Astrocyte (in vitro differentiated cells and primary cell): Measurements from ENCODE around the gene C20orf204. TPM values are rescaled to one million over a fixed set of nuclear protein-coding genes. Genes with fewer than 3 reads are reported as not detected.

ENCODE experiments used
- DNase-seq: peaks from one replicate; pipeline ENCODE4 v3.0.0-alpha.2; 2010; ENCODE audit warnings: low read depth
- FAIRE-seq: peaks from 2 replicates; lab custom pipeline; 2011; peaks lifted over from hg19 to GRCh38; lab: Jason Lieb, UNC
- H2AFZ ChIP-seq: 2 replicates; pipeline ENCODE4 v1.6.0; 2012; ENCODE audit warnings: low read depth, low read length, inconsistent platforms
- H3K27ac ChIP-seq: 2 replicates; pipeline ENCODE4 v1.5.1; 2011; ENCODE audit warnings: low read depth, low read length, inconsistent platforms
- H3K27me3 ChIP-seq: 2 replicates; pipeline ENCODE4 v1.6.0; 2011; ENCODE audit warnings: low read length, inconsistent platforms; ENCODE audit not compliant: insufficient read depth
- H3K36me3 ChIP-seq: 2 replicates; pipeline ENCODE4 v1.5.1; 2011; ENCODE audit warnings: low read length, inconsistent platforms; ENCODE audit not compliant: insufficient read depth
- H3K4me1 ChIP-seq: 2 replicates; pipeline ENCODE4 v1.5.1; 2011; ENCODE audit warnings: low read length, inconsistent platforms; ENCODE audit not compliant: insufficient read depth
- H3K4me2 ChIP-seq: 2 replicates; pipeline ENCODE4 v1.6.0; 2012; ENCODE audit warnings: low read length, inconsistent platforms
- H3K4me3 ChIP-seq: 2 replicates; pipeline ENCODE4 v1.5.1; 2011; ENCODE audit warnings: low read depth, mild to moderate bottlenecking, low read length, inconsistent platforms; ENCODE audit not compliant: insufficient read depth
- H3K79me2 ChIP-seq: 2 replicates; pipeline ENCODE4 v1.6.0; 2012; ENCODE audit warnings: mild to moderate bottlenecking, low read length, inconsistent platforms; ENCODE audit not compliant: insufficient read depth
- H3K9ac ChIP-seq: 2 replicates; pipeline ENCODE4 v1.6.0; 2012; ENCODE audit warnings: mild to moderate bottlenecking, low read length, inconsistent platforms
- H3K9me3 ChIP-seq: 2 replicates; pipeline ENCODE4 v1.5.1; 2012; ENCODE audit warnings: low read depth, mild to moderate bottlenecking, low read length, inconsistent platforms; ENCODE audit not compliant: insufficient read depth
- H4K20me1 ChIP-seq: 2 replicates; pipeline ENCODE4 v1.6.0; 2012; ENCODE audit warnings: low read length, inconsistent platforms; ENCODE audit not compliant: insufficient read depth
- H3K27ac Mint-ChIP-seq: one replicate; pipeline ENCODE4 v1.8.0; 2021; ENCODE audit warnings: mild to moderate bottlenecking, mixed read lengths; ENCODE audit not compliant: unreplicated experiment
- H3K27me3 Mint-ChIP-seq: one replicate; pipeline ENCODE4 v1.8.0; 2021; ENCODE audit warnings: low read depth, mixed read lengths; ENCODE audit not compliant: unreplicated experiment
- H3K36me3 Mint-ChIP-seq: one replicate; pipeline ENCODE4 v1.8.0; 2021; ENCODE audit warnings: low read depth, mixed read lengths; ENCODE audit not compliant: unreplicated experiment
- H3K4me1 Mint-ChIP-seq: one replicate; pipeline ENCODE4 v1.8.0; 2021; ENCODE audit warnings: low read depth, mixed read lengths; ENCODE audit not compliant: unreplicated experiment
- H3K4me3 Mint-ChIP-seq: one replicate; pipeline ENCODE4 v1.8.0; 2021; ENCODE audit warnings: mild to moderate bottlenecking, moderate library complexity, mixed read lengths; ENCODE audit not compliant: unreplicated experiment
- H3K9me3 Mint-ChIP-seq: one replicate; pipeline ENCODE4 v1.8.0; 2021; ENCODE audit warnings: mild to moderate bottlenecking, mixed read lengths; ENCODE audit not compliant: unreplicated experiment
- EZH2 ChIP-seq: IDR thresholded peaks from 2 replicates; pipeline ENCODE4 v1.6.1; 2012; ENCODE audit warnings: mild to moderate bottlenecking, low read length, inconsistent platforms; ENCODE audit not compliant: insufficient read depth
- total RNA-seq: library from RNA; stranded (reverse); gene quantifications from 2 replicates; pipeline ENCODE4 v1.2.1, GENCODE V29; 2021
- TF ChIP-seq, protein P1 (sequence below): IDR thresholded peaks from 2 replicates; pipeline ENCODE4 v1.5.1; 2011; ENCODE audit warnings: low read depth, mild to moderate bottlenecking, inconsistent platforms, low read length, moderate library complexity; ENCODE audit not compliant: insufficient read depth

Gene C20orf204
- total RNA-seq, 1 donor from 2014 or later: 0.75 TPM

DNA sequence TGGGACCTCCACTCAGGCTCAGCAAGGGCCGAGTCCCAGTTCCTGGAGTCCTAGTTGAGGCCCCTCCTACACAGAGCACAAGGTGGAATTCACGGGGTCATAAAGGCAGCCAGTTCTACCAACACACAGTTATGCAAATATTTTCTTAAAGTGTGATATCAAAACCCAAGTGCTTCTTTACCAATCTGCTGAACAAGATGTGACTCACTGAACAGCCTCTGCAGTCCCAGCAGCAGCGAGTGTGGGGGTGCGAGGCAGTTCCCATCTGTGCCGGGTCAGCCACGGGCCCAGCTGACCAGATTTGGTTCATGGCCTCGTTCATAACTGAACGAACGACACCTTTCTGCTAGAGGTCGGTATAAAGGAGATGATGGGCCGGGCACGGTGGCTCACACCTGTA, 22.6 kb downstream of the C20orf204 start:
- Mint-ChIP-seq H3K9me3 (no peaks in the 10 kb centered on the region), H3K4me3 (no peak overlapping the region), H3K36me3 (no peaks in the 10 kb centered on the region), H3K4me1 (peaks cover 6% of the 10 kb centered on the region), H3K27me3 (peaks cover 5% of the 10 kb centered on the region), H3K27ac (no peak overlapping the region)
- DNase-seq (peak; percentile 67), FAIRE-seq (no peak)
- H4K20me1 ChIP-seq: no peaks in the 10 kb centered on the region
- H3K4me1 ChIP-seq: peaks cover 19% of the 10 kb centered on the region
- no peaks in the 10 kb centered on the region for H3K36me3 ChIP-seq
- no peak overlapping the region for H3K9ac ChIP-seq
- no peak for TF ChIP-seq EZH2
- TF ChIP-seq, protein P1, sequence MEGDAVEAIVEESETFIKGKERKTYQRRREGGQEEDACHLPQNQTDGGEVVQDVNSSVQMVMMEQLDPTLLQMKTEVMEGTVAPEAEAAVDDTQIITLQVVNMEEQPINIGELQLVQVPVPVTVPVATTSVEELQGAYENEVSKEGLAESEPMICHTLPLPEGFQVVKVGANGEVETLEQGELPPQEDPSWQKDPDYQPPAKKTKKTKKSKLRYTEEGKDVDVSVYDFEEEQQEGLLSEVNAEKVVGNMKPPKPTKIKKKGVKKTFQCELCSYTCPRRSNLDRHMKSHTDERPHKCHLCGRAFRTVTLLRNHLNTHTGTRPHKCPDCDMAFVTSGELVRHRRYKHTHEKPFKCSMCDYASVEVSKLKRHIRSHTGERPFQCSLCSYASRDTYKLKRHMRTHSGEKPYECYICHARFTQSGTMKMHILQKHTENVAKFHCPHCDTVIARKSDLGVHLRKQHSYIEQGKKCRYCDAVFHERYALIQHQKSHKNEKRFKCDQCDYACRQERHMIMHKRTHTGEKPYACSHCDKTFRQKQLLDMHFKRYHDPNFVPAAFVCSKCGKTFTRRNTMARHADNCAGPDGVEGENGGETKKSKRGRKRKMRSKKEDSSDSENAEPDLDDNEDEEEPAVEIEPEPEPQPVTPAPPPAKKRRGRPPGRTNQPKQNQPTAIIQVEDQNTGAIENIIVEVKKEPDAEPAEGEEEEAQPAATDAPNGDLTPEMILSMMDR: no peak
- H3K4me2 ChIP-seq: peak overlapping the region; percentile 3
- peaks cover 6% of the 10 kb centered on the region for H3K27me3 ChIP-seq
- no peak overlapping the region for H3K4me3 ChIP-seq
- H3K9me3 ChIP-seq: no peaks in the 10 kb centered on the region
- no peak overlapping the region for H3K27ac ChIP-seq
- H3K79me2 ChIP-seq: peaks cover 2% of the 10 kb centered on the region
- no peak overlapping the region for H2AFZ ChIP-seq

DNA sequence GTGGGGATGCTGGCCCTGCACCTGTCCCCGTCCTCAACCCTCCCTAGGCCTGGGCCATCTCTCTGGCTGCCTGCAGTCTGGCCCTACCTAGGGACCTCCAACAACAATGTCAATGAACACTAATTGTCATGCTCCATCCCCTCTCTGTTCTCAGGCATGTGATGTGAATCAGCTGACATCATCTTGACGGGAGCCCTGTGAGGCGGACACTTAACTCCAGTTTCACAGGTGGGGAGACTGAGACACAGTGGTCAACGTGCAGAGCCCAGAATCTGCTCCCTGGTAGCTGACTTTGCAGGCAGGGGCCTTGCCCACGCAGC, 26.3 kb downstream of the C20orf204 start:
- Histone ChIP-seq H3K9ac (peak overlapping the region; percentile 86), H4K20me1 (peaks cover 26% of the 10 kb centered on the region), H3K4me2 (peak overlapping the region; percentile 92), H3K4me1 (peaks cover 39% of the 10 kb centered on the region), H2AFZ (peak overlapping the region; percentile 92), H3K36me3 (no peaks in the 10 kb centered on the region), H3K79me2 (peaks cover 5% of the 10 kb centered on the region), H3K27me3 (peaks cover 4% of the 10 kb centered on the region), H3K4me3 (peak overlapping the region; percentile 79), H3K27ac (no peak overlapping the region), H3K9me3 (no peaks in the 10 kb centered on the region)
- peaks cover 2% of the 10 kb centered on the region for H3K36me3 Mint-ChIP-seq
- no peaks in the 10 kb centered on the region for H3K9me3 Mint-ChIP-seq
- FAIRE-seq: no peak
- H3K4me1 Mint-ChIP-seq: peaks cover 18% of the 10 kb centered on the region
- TF ChIP-seq, protein P1: no peak
- TF ChIP-seq EZH2: no peak
- H3K4me3 Mint-ChIP-seq: peak overlapping the region; percentile 55
- peak overlapping the region; percentile 35 for H3K27ac Mint-ChIP-seq
- H3K27me3 Mint-ChIP-seq: peaks cover 4% of the 10 kb centered on the region
- DNase-seq: no peak

DNA sequence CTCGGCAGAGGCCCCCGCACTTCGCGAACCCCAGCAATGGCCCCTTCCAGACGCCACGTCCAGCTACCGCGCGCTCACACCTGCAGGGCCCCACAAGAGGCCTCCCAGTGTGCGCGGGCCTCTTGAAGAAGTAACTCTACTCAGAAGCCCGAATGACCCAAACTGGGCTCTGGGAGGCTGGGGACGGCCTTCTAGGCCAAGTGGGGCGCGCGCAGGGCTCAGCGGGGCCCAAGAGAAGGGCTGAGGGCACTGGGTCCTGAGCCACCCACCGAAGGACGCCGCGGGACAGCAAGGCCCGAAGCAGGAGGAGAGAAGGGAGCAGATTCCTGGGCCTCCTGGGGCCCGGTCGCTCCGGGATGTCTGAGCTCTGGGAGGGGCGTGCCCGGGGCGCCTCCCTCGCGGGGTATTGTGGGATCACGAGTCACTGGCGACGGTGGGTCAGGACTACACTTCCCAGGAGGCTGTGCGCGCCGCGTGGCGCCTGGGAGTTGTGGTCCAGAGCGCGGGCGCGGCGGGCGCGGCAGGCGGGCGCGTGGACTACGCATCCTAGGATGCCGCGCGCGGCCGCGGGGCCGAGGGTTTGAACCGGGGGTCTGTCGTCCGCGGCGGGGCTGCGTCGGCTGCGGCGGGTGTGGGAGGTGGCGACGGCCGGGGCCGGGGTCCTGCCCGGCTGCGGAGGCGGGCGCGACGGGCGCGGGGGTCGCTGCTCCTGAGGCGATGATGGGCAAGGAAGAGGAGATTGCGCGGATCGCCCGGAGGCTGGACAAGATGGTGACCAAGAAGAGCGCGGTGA, 26.8 kb downstream of the C20orf204 start, which contains the start of gene TCEA2:
TSS of gene TCEA2 (plus strand) at position 603 of the 793 bp plus-strand sequence. CDS start at position 718, 115 bp downstream.
- no peaks in the 10 kb centered on the region for H3K36me3 ChIP-seq
- H3K4me1 ChIP-seq: peaks cover 39% of the 10 kb centered on the region
- peak within 1 kb of the TSS; percentile 79 for H3K4me3 ChIP-seq
- Mint-ChIP-seq H3K27me3 (peaks cover 4% of the 10 kb centered on the region), H3K4me1 (peaks cover 18% of the 10 kb centered on the region), H3K9me3 (no peaks in the 10 kb centered on the region), H3K4me3 (peak within 1 kb of the TSS; percentile 96), H3K27ac (peak within 1 kb of the TSS; percentile 95), H3K36me3 (peaks cover 2% of the 10 kb centered on the region)
- FAIRE-seq (no peak), DNase-seq (peak; percentile 90)
- H4K20me1 ChIP-seq: peaks cover 26% of the 10 kb centered on the region
- peak within 1 kb of the TSS; percentile 92 for H2AFZ ChIP-seq
- H3K27me3 ChIP-seq: peaks cover 4% of the 10 kb centered on the region
- peaks cover 5% of the 10 kb centered on the region for H3K79me2 ChIP-seq
- H3K4me2 ChIP-seq: peak within 1 kb of the TSS; percentile 92
- H3K27ac ChIP-seq: peak within 1 kb of the TSS; percentile 65
- no peaks in the 10 kb centered on the region for H3K9me3 ChIP-seq
- H3K9ac ChIP-seq: peak within 1 kb of the TSS; percentile 86
- TF ChIP-seq EZH2: no peak
- TF ChIP-seq, protein P1: no peak
